Karpas-422 (cell line): ENCODE results near the gene F5. TPM values are rescaled to one million over a fixed set of nuclear protein-coding genes. Genes with fewer than 3 reads are reported as not detected.

Experiments used
- DNase-seq: peaks from one replicate; pipeline ENCODE4 v3.0.0-alpha.2; 2015
- H2AFZ ChIP-seq: fragments of 200-600 bp; sonication (generic); 2 replicates; pipeline ENCODE4 v1.6.1; 2014; ENCODE audit warnings: antibody characterized with exemption, low read length, mixed read lengths
- H3K27ac ChIP-seq: fragments of 200-600 bp; sonication (generic); 2 replicates; pipeline ENCODE4 v1.5.1; 2014; ENCODE audit warnings: mild to moderate bottlenecking, low read length, moderate library complexity
- H3K27me3 ChIP-seq: fragments of 200-600 bp; sonication (generic); 2 replicates; pipeline ENCODE4 v1.6.1; 2014; ENCODE audit warnings: low read length, mixed read lengths
- H3K36me3 ChIP-seq: fragments of 200-600 bp; sonication (generic); 2 replicates; pipeline ENCODE4 v1.6.1; 2014; ENCODE audit warnings: low read length, mixed read lengths; ENCODE audit not compliant: insufficient read depth
- H3K4me1 ChIP-seq: fragments of 200-600 bp; sonication (generic); 2 replicates; pipeline ENCODE4 v1.6.1; 2014; ENCODE audit warnings: mild to moderate bottlenecking, low read length, mixed read lengths
- H3K4me2 ChIP-seq: fragments of 200-600 bp; sonication (generic); 2 replicates; pipeline ENCODE4 v1.6.1; 2014; ENCODE audit warnings: low read length, low read depth, mild to moderate bottlenecking; ENCODE audit not compliant: poor library complexity, severe bottlenecking
- H3K4me3 ChIP-seq: fragments of 200-600 bp; sonication (generic); 2 replicates; pipeline ENCODE4 v1.5.1; 2014; ENCODE audit warnings: mild to moderate bottlenecking, antibody characterized with exemption, low read length, mixed read lengths
- H3K79me2 ChIP-seq: fragments of 200-600 bp; sonication (generic); 2 replicates; pipeline ENCODE4 v1.6.1; 2014; ENCODE audit warnings: mild to moderate bottlenecking, low read length, mixed read lengths
- H3K9ac ChIP-seq: fragments of 200-600 bp; sonication (generic); 2 replicates; pipeline ENCODE4 v1.6.0; 2014; ENCODE audit warnings: low read length
- H3K9me2 ChIP-seq: fragments of 200-600 bp; sonication (generic), shearing (Covaris generic); replicated peaks from 2 replicates; pipeline ENCODE4 v1.6.0; 2014; ENCODE audit warnings: mild to moderate bottlenecking, low read length, moderate library complexity; ENCODE audit not compliant: insufficient read depth
- H3K9me3 ChIP-seq: fragments of 300-700, 200-600 bp; sonication (generic); 2 replicates; pipeline ENCODE4 v1.6.1; 2014; ENCODE audit warnings: low read length, mixed read lengths
- H4K20me1 ChIP-seq: fragments of 200-600 bp; sonication (generic); 2 replicates; pipeline ENCODE4 v1.6.1; 2014; ENCODE audit warnings: mild to moderate bottlenecking, antibody characterized with exemption, low read length, low read depth; ENCODE audit not compliant: insufficient read depth
- total RNA-seq: library from RNA; depleted of rRNA; stranded (reverse); fragments of >200 nt; shearing (Covaris generic); gene quantifications from 2 replicates; pipeline ENCODE4 v1.2.3, GENCODE V29; 2014; ENCODE audit warnings: low replicate concordance

The F5 gene
- total RNA-seq, 1 experiment from 2014 or later: not detected

DNA sequence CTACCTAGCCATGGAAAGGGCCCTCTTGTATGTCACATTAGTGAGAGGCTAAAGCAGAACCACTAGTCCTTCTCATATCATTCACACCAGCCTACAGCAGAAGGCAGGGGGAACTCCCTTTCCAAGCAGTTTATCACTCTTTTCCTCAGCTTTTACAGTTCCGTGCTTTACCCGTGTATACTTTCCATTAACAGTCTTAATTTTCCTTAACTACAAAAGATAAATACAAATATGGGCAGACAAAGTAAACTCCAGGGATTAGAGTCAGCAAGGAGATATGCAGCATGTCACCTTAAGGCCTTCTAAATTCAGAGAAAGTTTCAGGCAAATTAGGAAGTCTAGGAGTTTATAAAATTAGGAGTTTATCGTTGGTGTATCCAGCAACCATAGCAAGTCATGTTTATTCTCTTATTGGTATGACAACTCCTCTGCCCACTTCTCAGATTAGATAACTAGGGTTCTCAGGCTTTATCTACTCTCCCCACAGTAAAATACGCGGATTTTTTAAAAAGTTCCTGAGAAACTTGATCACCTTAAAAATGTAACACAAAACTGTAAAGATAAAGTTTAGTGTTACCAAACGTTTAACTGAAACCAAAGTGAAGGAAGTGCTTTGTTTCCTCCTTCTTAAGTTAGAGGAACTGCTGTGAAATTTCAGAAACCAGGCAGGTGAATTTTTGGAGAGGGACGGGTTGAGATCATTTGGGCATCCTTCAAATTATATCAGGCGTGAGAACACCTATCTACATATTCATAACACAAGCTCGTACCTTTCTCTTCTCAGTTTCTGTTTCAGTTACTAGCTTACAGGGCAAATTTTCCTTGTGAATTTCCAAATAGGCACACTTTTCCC, 57.8 kb downstream of the F5 start:
- no peaks in the 10 kb centered on the region for H3K4me1 ChIP-seq
- no peak overlapping the region for H3K9ac ChIP-seq
- no peaks in the 10 kb centered on the region for H3K9me3 ChIP-seq
- H4K20me1 ChIP-seq: no peaks in the 10 kb centered on the region
- no peak for DNase-seq
- no peaks in the 10 kb centered on the region for H3K79me2 ChIP-seq
- H3K4me3 ChIP-seq: no peak overlapping the region
- H3K9me2 ChIP-seq: no peaks in the 10 kb centered on the region
- no peaks in the 10 kb centered on the region for H3K27me3 ChIP-seq
- no peak overlapping the region for H3K27ac ChIP-seq
- no peak overlapping the region for H3K4me2 ChIP-seq
- H2AFZ ChIP-seq: no peak overlapping the region
- H3K36me3 ChIP-seq: no peaks in the 10 kb centered on the region

GRCh38 chr1:169527451-169528214, 58.6 kb downstream of the F5 start:
- Histone ChIP-seq H3K36me3 (no peaks in the 10 kb centered on the region), H3K9me3 (no peaks in the 10 kb centered on the region), H3K27ac (no peak overlapping the region), H3K4me3 (no peak overlapping the region), H3K4me1 (no peaks in the 10 kb centered on the region), H3K9me2 (no peaks in the 10 kb centered on the region), H3K79me2 (no peaks in the 10 kb centered on the region), H3K9ac (no peak overlapping the region), H4K20me1 (no peaks in the 10 kb centered on the region), H3K27me3 (no peaks in the 10 kb centered on the region), H3K4me2 (no peak overlapping the region), H2AFZ (no peak overlapping the region)
- DNase-seq: no peak

GRCh38 chr1:169527001-169527400, 59.3 kb downstream of the F5 start:
- Histone ChIP-seq H3K9ac (no peak overlapping the region), H3K79me2 (no peaks in the 10 kb centered on the region), H3K4me2 (no peak overlapping the region), H3K27ac (no peak overlapping the region), H3K27me3 (no peaks in the 10 kb centered on the region), H3K9me2 (no peaks in the 10 kb centered on the region), H3K9me3 (no peaks in the 10 kb centered on the region), H3K36me3 (no peaks in the 10 kb centered on the region), H3K4me1 (no peaks in the 10 kb centered on the region), H3K4me3 (no peak overlapping the region), H2AFZ (no peak overlapping the region), H4K20me1 (no peaks in the 10 kb centered on the region)
- DNase-seq: no peak

DNA sequence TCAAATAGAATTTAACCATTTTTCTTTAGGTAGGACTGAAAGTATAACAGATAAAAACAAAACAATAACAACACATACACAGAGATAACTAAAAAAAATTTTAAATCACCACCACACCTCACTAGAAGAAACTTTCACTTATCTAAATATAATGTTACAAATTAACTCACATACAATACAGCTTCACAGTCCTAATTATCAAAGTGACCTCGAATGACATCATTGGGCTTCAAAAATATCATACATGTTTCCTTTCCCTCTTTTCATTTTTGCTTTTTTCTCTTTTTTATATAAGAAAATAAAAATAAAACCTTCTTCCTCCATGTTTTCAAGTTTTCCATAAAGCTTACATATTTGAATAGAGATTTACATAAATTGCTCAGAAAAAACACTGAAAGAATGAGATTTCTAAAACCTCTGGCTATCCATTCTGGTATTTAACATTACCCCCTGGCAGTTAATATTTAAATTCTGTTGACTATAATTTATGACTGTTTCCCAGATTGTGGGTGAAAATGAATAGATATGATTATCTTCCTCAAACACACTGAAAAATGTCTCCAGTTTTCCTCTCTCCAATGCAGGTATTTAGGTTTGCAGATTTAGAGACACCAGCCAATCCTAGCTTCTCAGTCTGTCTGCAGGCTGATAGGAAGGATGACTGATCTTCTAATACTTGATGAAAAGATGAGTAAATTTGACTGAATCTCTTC, 60.0 kb downstream of the F5 start:
- H3K27me3 ChIP-seq: no peaks in the 10 kb centered on the region
- no peak overlapping the region for H3K4me2 ChIP-seq
- H3K79me2 ChIP-seq: no peaks in the 10 kb centered on the region
- H3K9ac ChIP-seq: no peak overlapping the region
- H3K9me2 ChIP-seq: no peaks in the 10 kb centered on the region
- no peaks in the 10 kb centered on the region for H4K20me1 ChIP-seq
- H3K27ac ChIP-seq: no peak overlapping the region
- no peaks in the 10 kb centered on the region for H3K9me3 ChIP-seq
- H3K36me3 ChIP-seq: no peaks in the 10 kb centered on the region
- no peaks in the 10 kb centered on the region for H3K4me1 ChIP-seq
- no peak overlapping the region for H2AFZ ChIP-seq
- no peak for DNase-seq
- no peak overlapping the region for H3K4me3 ChIP-seq

GRCh38 chr1:169525391-169525790, 60.9 kb downstream of the F5 start:
- Histone ChIP-seq H3K27me3 (no peaks in the 10 kb centered on the region), H3K4me3 (no peak overlapping the region), H3K4me1 (no peaks in the 10 kb centered on the region), H3K36me3 (no peaks in the 10 kb centered on the region), H3K9ac (no peak overlapping the region), H3K9me3 (no peaks in the 10 kb centered on the region), H3K27ac (no peak overlapping the region), H2AFZ (no peak overlapping the region), H3K4me2 (no peak overlapping the region), H3K9me2 (no peaks in the 10 kb centered on the region), H3K79me2 (no peaks in the 10 kb centered on the region), H4K20me1 (no peaks in the 10 kb centered on the region)
- DNase-seq: no peak

DNA sequence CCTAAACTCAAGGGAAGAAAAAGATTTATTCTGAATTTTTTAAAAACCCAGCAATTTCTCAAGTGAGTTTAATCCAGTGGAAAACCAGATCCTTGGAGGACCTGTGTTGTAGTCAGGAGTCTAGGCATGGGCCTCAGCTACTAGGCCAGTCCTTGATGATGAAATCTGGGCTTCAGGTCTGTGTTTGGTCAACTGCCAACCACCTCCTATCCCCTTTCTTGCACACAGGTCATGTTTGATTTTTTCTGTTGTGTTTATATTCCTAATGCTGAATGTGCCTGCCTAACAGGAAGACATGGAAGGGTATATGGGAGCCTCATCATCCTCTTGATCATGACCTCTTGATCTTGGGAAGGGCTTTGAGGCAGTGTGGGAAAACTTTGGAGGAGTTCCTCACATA, 62.4 kb downstream of the F5 start:
- H3K36me3 ChIP-seq: no peaks in the 10 kb centered on the region
- no peak for DNase-seq
- H2AFZ ChIP-seq: no peak overlapping the region
- H3K9me3 ChIP-seq: no peaks in the 10 kb centered on the region
- H3K4me3 ChIP-seq: no peak overlapping the region
- no peaks in the 10 kb centered on the region for H3K4me1 ChIP-seq
- H3K79me2 ChIP-seq: no peaks in the 10 kb centered on the region
- no peaks in the 10 kb centered on the region for H3K9me2 ChIP-seq
- no peak overlapping the region for H3K27ac ChIP-seq
- H3K27me3 ChIP-seq: no peaks in the 10 kb centered on the region
- H3K4me2 ChIP-seq: no peak overlapping the region
- H4K20me1 ChIP-seq: no peaks in the 10 kb centered on the region
- no peak overlapping the region for H3K9ac ChIP-seq

- no peaks in the 10 kb centered on the region for H3K9me2 ChIP-seq
- H3K4me1 ChIP-seq: no peaks in the 10 kb centered on the region
- H3K36me3 ChIP-seq: no peaks in the 10 kb centered on the region
- H3K79me2 ChIP-seq: no peaks in the 10 kb centered on the region
- H3K4me2 ChIP-seq: no peak overlapping the region
- H3K9me3 ChIP-seq: no peaks in the 10 kb centered on the region
- no peaks in the 10 kb centered on the region for H3K27me3 ChIP-seq
- no peak overlapping the region for H3K4me3 ChIP-seq
- no peak for DNase-seq
- H2AFZ ChIP-seq: no peak overlapping the region
- H3K9ac ChIP-seq: no peak overlapping the region
- H3K27ac ChIP-seq: no peak overlapping the region
- H4K20me1 ChIP-seq: no peaks in the 10 kb centered on the region
Measured at GRCh38 chr1:169521226-169521625, 65.1 kb downstream of the F5 start.

DNA sequence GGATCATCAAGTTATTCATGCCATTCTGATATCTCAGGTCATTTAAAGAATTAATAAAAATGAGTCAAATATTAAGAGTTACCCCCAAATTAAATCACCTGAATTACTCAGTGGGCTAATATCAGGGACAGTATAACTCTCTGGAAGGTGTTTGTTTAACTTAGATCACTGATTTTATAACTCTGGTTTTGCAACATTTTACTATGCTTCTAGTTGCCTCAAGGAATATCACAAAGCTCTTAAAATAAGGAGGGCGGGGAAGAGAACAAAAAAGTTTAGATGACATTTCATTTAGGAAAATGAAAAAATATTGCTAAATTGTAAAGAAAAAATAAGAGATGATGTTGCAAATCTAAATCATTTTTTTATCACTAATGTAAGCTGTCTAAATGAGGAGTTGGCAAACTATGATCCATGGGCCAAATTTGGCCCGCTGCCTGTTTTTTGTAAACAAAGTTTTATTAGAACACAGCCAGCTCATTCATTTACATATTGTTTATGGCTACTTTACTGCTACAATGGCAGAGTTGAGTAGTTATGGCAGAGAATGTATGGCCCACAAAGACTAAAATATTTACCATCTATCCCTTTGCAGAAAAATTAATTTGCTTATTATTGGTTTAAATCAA, 68.6 kb downstream of the F5 start:
- H3K36me3 ChIP-seq: no peaks in the 10 kb centered on the region
- no peaks in the 10 kb centered on the region for H3K9me2 ChIP-seq
- DNase-seq: no peak
- no peaks in the 10 kb centered on the region for H3K4me1 ChIP-seq
- H3K9me3 ChIP-seq: no peaks in the 10 kb centered on the region
- no peak overlapping the region for H3K4me2 ChIP-seq
- H3K27me3 ChIP-seq: no peaks in the 10 kb centered on the region
- H3K4me3 ChIP-seq: no peak overlapping the region
- no peak overlapping the region for H3K27ac ChIP-seq
- no peaks in the 10 kb centered on the region for H3K79me2 ChIP-seq
- no peaks in the 10 kb centered on the region for H4K20me1 ChIP-seq
- H3K9ac ChIP-seq: no peak overlapping the region
- H2AFZ ChIP-seq: no peak overlapping the region
